Smooth muscle cell of trachea (primary cell): ENCODE measurements around the gene CDKL2. TPM values are rescaled to one million over a fixed set of nuclear protein-coding genes. Genes with fewer than 3 reads are reported as not detected.

Source experiments
- total RNA-seq: library from RNA; depleted of rRNA; stranded (reverse); fragments of >200 nt; gene quantifications from 2 replicates; pipeline ENCODE4 v1.2.1, GENCODE V29; 2014

Gene CDKL2
- 1.3 and 2.5 TPM in 2 replicates for total RNA-seq

GRCh38 chr4:75630174-75630936 is at the start of gene CDKL2:
CDKL2 (minus strand) TSS chr4:75630528; CDS start chr4:75625988, 4,540 bp downstream.

GRCh38 chr4:75673027-75673958 is 43.0 kb upstream of the CDKL2 start, which contains the start of gene G3BP2:
G3BP2 (minus strand) TSS chr4:75673411; CDS start chr4:75662025, 11,386 bp downstream.

GRCh38 chr4:75555294-75556164 is 74.8 kb downstream of the CDKL2 start, which contains the start of gene ODAPH:
ODAPH (plus strand) TSS chr4:75556066; CDS start chr4:75556083, 17 bp downstream.

Other genes with a start within 250 kb of the CDKL2 start
- gene RCHY1, start 116.1 kb downstream of the CDKL2 start, total RNA-seq, result 13.2 and 36.7 TPM in 2 replicates
- gene THAP6, start 116.1 kb downstream of the CDKL2 start, total RNA-seq, result 14.7 and 22.5 TPM in 2 replicates
- gene ODAPH, start 74.5 kb downstream of the CDKL2 start, total RNA-seq, result not detected in 2 replicates
- 161 and 185 TPM in 2 replicates for gene G3BP2, start 42.9 kb upstream of the CDKL2 start, total RNA-seq
- 124 and 129 TPM in 2 replicates for gene USO1, start 94.0 kb upstream of the CDKL2 start, total RNA-seq